Transverse colon (tissue), 3 donors: ENCODE measurements around the gene SPEG.

Source experiments
- EP300 ChIP-seq: sonication (generic); formaldehyde crosslinking; IDR thresholded peaks from one replicate; pipeline ENCODE4 v1.6.1; 2017; ENCODE audit warnings: antibody characterized with exemption, low read depth
- POLR2A ChIP-seq: fragments of 450-650 bp; IDR thresholded peaks from one replicate; pipeline ENCODE4 v1.6.1; 2016; ENCODE audit warnings: antibody characterized with exemption, mild to moderate bottlenecking, moderate library complexity
- TF ChIP-seq, protein P1 (sequence below), 5 experiments: fragments of 200-600 bp in 3 of 5; fragments of 450-650 bp in 2 of 5; sonication (generic) in 3 of 5; IDR thresholded peaks; 1 replicate in 2 of 5; 2 replicates in 3 of 5; pipeline ENCODE4 v1.5.1; 2016 to 2017; ENCODE audit warnings: antibody characterized with exemption in 5 of 5, inconsistent platforms in 3 of 5, mild to moderate bottlenecking in 2 of 5, moderate library complexity in 1 of 5

DNA sequence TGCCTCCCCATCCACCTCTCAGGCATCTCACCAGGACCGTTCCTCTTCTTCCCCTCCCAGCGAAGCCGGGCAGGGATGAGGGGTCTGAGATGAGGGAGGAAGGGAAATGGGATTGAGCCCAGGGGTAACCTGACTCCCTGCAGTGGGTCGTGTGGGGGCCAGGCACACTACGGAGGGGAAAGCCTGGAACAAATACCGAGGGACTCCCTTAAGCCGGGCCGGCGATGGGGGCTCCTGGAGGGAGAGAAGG lies 250 bp upstream of the SPEG start:
- TF ChIP-seq POLR2A (no peak), EP300 (no peak)
- TF ChIP-seq, protein P1, sequence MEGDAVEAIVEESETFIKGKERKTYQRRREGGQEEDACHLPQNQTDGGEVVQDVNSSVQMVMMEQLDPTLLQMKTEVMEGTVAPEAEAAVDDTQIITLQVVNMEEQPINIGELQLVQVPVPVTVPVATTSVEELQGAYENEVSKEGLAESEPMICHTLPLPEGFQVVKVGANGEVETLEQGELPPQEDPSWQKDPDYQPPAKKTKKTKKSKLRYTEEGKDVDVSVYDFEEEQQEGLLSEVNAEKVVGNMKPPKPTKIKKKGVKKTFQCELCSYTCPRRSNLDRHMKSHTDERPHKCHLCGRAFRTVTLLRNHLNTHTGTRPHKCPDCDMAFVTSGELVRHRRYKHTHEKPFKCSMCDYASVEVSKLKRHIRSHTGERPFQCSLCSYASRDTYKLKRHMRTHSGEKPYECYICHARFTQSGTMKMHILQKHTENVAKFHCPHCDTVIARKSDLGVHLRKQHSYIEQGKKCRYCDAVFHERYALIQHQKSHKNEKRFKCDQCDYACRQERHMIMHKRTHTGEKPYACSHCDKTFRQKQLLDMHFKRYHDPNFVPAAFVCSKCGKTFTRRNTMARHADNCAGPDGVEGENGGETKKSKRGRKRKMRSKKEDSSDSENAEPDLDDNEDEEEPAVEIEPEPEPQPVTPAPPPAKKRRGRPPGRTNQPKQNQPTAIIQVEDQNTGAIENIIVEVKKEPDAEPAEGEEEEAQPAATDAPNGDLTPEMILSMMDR (IDR thresholded peaks at IDR 0.05) = no peak
